NT2/D1 (cell line): ENCODE data around the gene BLID.

Experiments used
- DNase-seq: peaks from one replicate; pipeline ENCODE4 v3.0.0-alpha.2; 2011; ENCODE audit warnings: low read depth, low spot score
- H3K27me3 ChIP-seq: 2 replicates; pipeline ENCODE4 v1.6.0; 2011; ENCODE audit warnings: mild to moderate bottlenecking; ENCODE audit not compliant: insufficient read length, insufficient read depth
- H3K36me3 ChIP-seq: 2 replicates; pipeline ENCODE4 v1.6.1; 2011; ENCODE audit warnings: mild to moderate bottlenecking, low read length, mixed read lengths; ENCODE audit not compliant: insufficient read depth, insufficient read length
- H3K4me1 ChIP-seq: 2 replicates; pipeline ENCODE4 v1.5.1; 2011; ENCODE audit not compliant: insufficient read depth, insufficient read length
- H3K4me3 ChIP-seq: 2 replicates; pipeline ENCODE4 v1.5.1; 2011; ENCODE audit warnings: low read depth; ENCODE audit not compliant: insufficient read length
- H3K9ac ChIP-seq: 2 replicates; pipeline ENCODE4 v1.6.0; 2011; ENCODE audit warnings: low read depth; ENCODE audit not compliant: insufficient read length
- H3K9me3 ChIP-seq: 2 replicates; pipeline ENCODE4 v1.5.1; 2011; ENCODE audit warnings: mild to moderate bottlenecking, low read length; ENCODE audit not compliant: insufficient read depth
- SUZ12 ChIP-seq: IDR thresholded peaks from 2 replicates; pipeline ENCODE4 v1.6.1; 2011; ENCODE audit not compliant: insufficient read length, insufficient read depth; ENCODE audit errors: extremely low read depth
- YY1 ChIP-seq: IDR thresholded peaks from 2 replicates; pipeline ENCODE4 v1.6.1; 2011; ENCODE audit not compliant: insufficient read length, insufficient read depth
- ZNF274 ChIP-seq: IDR thresholded peaks from 2 replicates; pipeline ENCODE4 v1.6.1; 2011; ENCODE audit warnings: mild to moderate bottlenecking, low read depth, low read length

BLID gene

GRCh38 chr11:122115524-122116379, at the start of gene BLID:
TSS of gene BLID (minus strand) at chr11:122116215. CDS start at chr11:122115922, 293 bp downstream.
- peak; percentile 60 for DNase-seq
- no peaks in the 10 kb centered on the region for H3K4me1 ChIP-seq
- no peak within 1 kb of the TSS for H3K4me3 ChIP-seq
- H3K9me3 ChIP-seq, result no peaks in the 10 kb centered on the region
- no peak within 1 kb of the TSS for H3K9ac ChIP-seq
- no peaks in the 10 kb centered on the region for H3K27me3 ChIP-seq
- no peak for TF ChIP-seq SUZ12
- TF ChIP-seq YY1, result no peak
- TF ChIP-seq ZNF274, result no peak
- no peaks in the 10 kb centered on the region for H3K36me3 ChIP-seq

- H3K9ac ChIP-seq, result no peak overlapping the region
- no peaks in the 10 kb centered on the region for H3K27me3 ChIP-seq
- no peak for DNase-seq
- no peaks in the 10 kb centered on the region for H3K9me3 ChIP-seq
- no peak overlapping the region for H3K4me3 ChIP-seq
- TF ChIP-seq ZNF274 (no peak), YY1 (no peak), SUZ12 (no peak)
- H3K36me3 ChIP-seq, result no peaks in the 10 kb centered on the region
- no peaks in the 10 kb centered on the region for H3K4me1 ChIP-seq
These were observed 47.2 kb upstream of the BLID start for GRCh38 chr11:122163053-122163819.

- Histone ChIP-seq H3K36me3 (no peaks in the 10 kb centered on the region), H3K27me3 (no peaks in the 10 kb centered on the region), H3K9ac (no peak overlapping the region), H3K4me1 (no peaks in the 10 kb centered on the region), H3K4me3 (no peak overlapping the region), H3K9me3 (no peaks in the 10 kb centered on the region)
- no peak for DNase-seq
- TF ChIP-seq SUZ12 (no peak), ZNF274 (no peak), YY1 (no peak)
These were observed 46.1 kb upstream of the BLID start for GRCh38 chr11:122162095-122162494.

- Histone ChIP-seq H3K4me1 (no peaks in the 10 kb centered on the region), H3K36me3 (no peaks in the 10 kb centered on the region), H3K9me3 (no peaks in the 10 kb centered on the region), H3K27me3 (no peaks in the 10 kb centered on the region), H3K9ac (no peak overlapping the region), H3K4me3 (no peak overlapping the region)
- DNase-seq, result no peak
- TF ChIP-seq YY1 (no peak), ZNF274 (no peak)
These were observed 45.0 kb upstream of the BLID start for GRCh38 chr11:122160841-122161590.

GRCh38 chr11:122159861-122160260, 43.8 kb upstream of the BLID start:
- Histone ChIP-seq H3K9me3 (no peaks in the 10 kb centered on the region), H3K9ac (no peak overlapping the region), H3K36me3 (no peaks in the 10 kb centered on the region), H3K27me3 (no peaks in the 10 kb centered on the region), H3K4me3 (no peak overlapping the region), H3K4me1 (no peaks in the 10 kb centered on the region)
- TF ChIP-seq SUZ12 (no peak), YY1 (no peak), ZNF274 (no peak)
- no peak for DNase-seq

GRCh38 chr11:122159173-122159721, 43.2 kb upstream of the BLID start:
- H3K4me3 ChIP-seq, result no peak overlapping the region

More at GRCh38 chr11:122159173-122159721, 43.2 kb upstream of the BLID start:
- no peak for TF ChIP-seq ZNF274
- no peak for TF ChIP-seq YY1
- TF ChIP-seq SUZ12, result no peak
- H3K9ac ChIP-seq, result no peak overlapping the region
- H3K9me3 ChIP-seq, result no peaks in the 10 kb centered on the region
- no peaks in the 10 kb centered on the region for H3K27me3 ChIP-seq
- no peaks in the 10 kb centered on the region for H3K36me3 ChIP-seq
- no peak for DNase-seq
- H3K4me1 ChIP-seq, result no peaks in the 10 kb centered on the region
